PC-3 (cell line): ENCODE measurements around the gene ASCL2. TPM values are rescaled to one million over a fixed set of nuclear protein-coding genes. Genes with fewer than 3 reads are reported as not detected.

Experiments
- ATAC-seq: fragments of 200-7000 bp; cut with Tn5 transposase; 2 replicates; pipeline ENCODE4 v1.9.1; 2020; ENCODE audit warnings: mild to moderate bottlenecking, moderate library complexity
- Bru-seq: library from RNA; stranded (reverse); fragments of 400-500 nt; gene quantifications from one replicate; lab custom pipeline; 2021; lab: Mats Ljungman, UMichigan
- BruChase-seq, 2 experiments: library from RNA; stranded (reverse); fragments of 400-500 nt; gene quantifications; one replicate each; lab custom pipeline; 2021; lab: Mats Ljungman, UMichigan
- BruUV-seq: library from RNA; stranded (reverse); fragments of 400-500 nt; replicated peaks from 2 replicates; lab custom pipeline; 2021; lab: Mats Ljungman, UMichigan
- CTCF ChIA-PET: fragments of 300-600 bp; sonication (Branson Sonifier 250); formaldehyde crosslinking; loops from one replicate; lab custom pipeline; 2022; ENCODE audit warnings: antibody characterized with exemption; lab: Charles Lee
- POLR2A ChIA-PET: fragments of 300-600 bp; sonication (Branson Sonifier 250); formaldehyde crosslinking; loops from one replicate; lab custom pipeline; 2022; ENCODE audit warnings: antibody characterized with exemption; ENCODE audit not compliant: unreplicated experiment; lab: Charles Lee
- DNase-seq: peaks from one replicate; pipeline ENCODE4 v3.0.0-alpha.2; 2015
- H2AFZ ChIP-seq: fragments of 300-600 bp; sonication (generic); 2 replicates; pipeline ENCODE4 v1.6.0; 2016; ENCODE audit warnings: antibody characterized with exemption, low read length
- H3F3A ChIP-seq: fragments of 300-600 bp; sonication (generic); one replicate; pipeline ENCODE4 v1.6.0; 2017; ENCODE audit warnings: antibody characterized with exemption, low read length, control low read depth, mild to moderate bottlenecking; ENCODE audit not compliant: unreplicated experiment
- H3K27ac ChIP-seq: fragments of 300-600 bp; sonication (generic); 2 replicates; pipeline ENCODE4 v1.5.1; 2016; ENCODE audit warnings: mild to moderate bottlenecking, low read length
- H3K27me3 ChIP-seq: fragments of 300-600 bp; sonication (generic); 2 replicates; pipeline ENCODE4 v1.6.1; 2016; ENCODE audit warnings: low read length, mixed read lengths
- H3K36me3 ChIP-seq: fragments of 300-600 bp; sonication (generic); 2 replicates; pipeline ENCODE4 v1.6.1; 2016; ENCODE audit warnings: low read depth, mixed run types, low read length, mixed read lengths
- H3K4me1 ChIP-seq: fragments of 300-600 bp; sonication (generic); 2 replicates; pipeline ENCODE4 v1.5.1; 2016; ENCODE audit warnings: low read length; ENCODE audit not compliant: insufficient read depth
- H3K4me2 ChIP-seq: fragments of 300-600 bp; sonication (generic); 2 replicates; pipeline ENCODE4 v1.6.0; 2016; ENCODE audit warnings: low read length
- H3K4me3 ChIP-seq: fragments of 300-600 bp; sonication (generic); 2 replicates; pipeline ENCODE4 v1.5.1; 2016; ENCODE audit warnings: mild to moderate bottlenecking, low read length, mixed read lengths
- H3K79me2 ChIP-seq: fragments of 300-600 bp; sonication (generic); 2 replicates; pipeline ENCODE4 v1.6.1; 2017; ENCODE audit warnings: low read length, mixed read lengths
- H3K9ac ChIP-seq: fragments of 300-600 bp; sonication (generic); 2 replicates; pipeline ENCODE4 v1.6.0; 2016; ENCODE audit warnings: mild to moderate bottlenecking, low read length
- H3K9me2 ChIP-seq: fragments of 300-600 bp; sonication (generic); replicated peaks from 2 replicates; pipeline ENCODE4 v1.6.1; 2016; ENCODE audit warnings: mixed run types, low read length, mixed read lengths
- H3K9me3 ChIP-seq: fragments of 300-600 bp; sonication (generic); 2 replicates; pipeline ENCODE4 v1.6.1; 2016; ENCODE audit warnings: low read length, mixed read lengths
- H4K20me1 ChIP-seq: fragments of 300-600 bp; sonication (generic); 2 replicates; pipeline ENCODE4 v1.6.1; 2016; ENCODE audit warnings: low read length, mixed read lengths
- EZH2 ChIP-seq: fragments of 300-600 bp; sonication (generic); IDR thresholded peaks from one replicate; pipeline ENCODE4 v1.6.1; 2017; ENCODE audit warnings: antibody characterized with exemption, mild to moderate bottlenecking, low read length; ENCODE audit not compliant: unreplicated experiment
- EZH2phosphoT487 ChIP-seq: fragments of 300-600 bp; sonication (generic); IDR thresholded peaks from 2 replicates; pipeline ENCODE4 v1.6.1; 2018; ENCODE audit warnings: mild to moderate bottlenecking, antibody characterized with exemption, low read length, borderline replicate concordance
- intact Hi-C: fragments of 100-400 bp; cut with micrococcal nuclease; formaldehyde crosslinking; loops from 2 replicates; pipeline ENCODE4 v1.9.0; 2023
- long read RNA-seq: library from polyadenylated mRNA; unstranded; transcript quantifications from one replicate; pipeline ENCODE4 v2.0.0, GENCODE V29; 2021; ENCODE audit not compliant: unreplicated experiment
- total RNA-seq: library from RNA; depleted of rRNA; stranded (reverse); fragments of >200 nt; gene quantifications from 2 replicates; pipeline ENCODE4 v1.2.3, GENCODE V29; 2014; rRNA removed
- TF ChIP-seq, protein P1 (sequence below): fragments of 300-600 bp; sonication (generic); conservative IDR thresholded peaks from 2 replicates; pipeline ENCODE4 v1.5.1; 2017; ENCODE audit warnings: antibody characterized with exemption, low read depth, mild to moderate bottlenecking, low read length

ASCL2 gene
- total RNA-seq: 0.58 and 1.1 TPM in 2 replicates
- percentile 16 among the genes with signal in this experiment for Bru-seq, nascent RNA
- BruChase-seq, experiment 1, labeled RNA remaining after a 6-hour chase: not detected
- BruChase-seq, experiment 2, labeled RNA remaining after a 2-hour chase: not detected
- long read RNA-seq: 0 reads

DNA sequence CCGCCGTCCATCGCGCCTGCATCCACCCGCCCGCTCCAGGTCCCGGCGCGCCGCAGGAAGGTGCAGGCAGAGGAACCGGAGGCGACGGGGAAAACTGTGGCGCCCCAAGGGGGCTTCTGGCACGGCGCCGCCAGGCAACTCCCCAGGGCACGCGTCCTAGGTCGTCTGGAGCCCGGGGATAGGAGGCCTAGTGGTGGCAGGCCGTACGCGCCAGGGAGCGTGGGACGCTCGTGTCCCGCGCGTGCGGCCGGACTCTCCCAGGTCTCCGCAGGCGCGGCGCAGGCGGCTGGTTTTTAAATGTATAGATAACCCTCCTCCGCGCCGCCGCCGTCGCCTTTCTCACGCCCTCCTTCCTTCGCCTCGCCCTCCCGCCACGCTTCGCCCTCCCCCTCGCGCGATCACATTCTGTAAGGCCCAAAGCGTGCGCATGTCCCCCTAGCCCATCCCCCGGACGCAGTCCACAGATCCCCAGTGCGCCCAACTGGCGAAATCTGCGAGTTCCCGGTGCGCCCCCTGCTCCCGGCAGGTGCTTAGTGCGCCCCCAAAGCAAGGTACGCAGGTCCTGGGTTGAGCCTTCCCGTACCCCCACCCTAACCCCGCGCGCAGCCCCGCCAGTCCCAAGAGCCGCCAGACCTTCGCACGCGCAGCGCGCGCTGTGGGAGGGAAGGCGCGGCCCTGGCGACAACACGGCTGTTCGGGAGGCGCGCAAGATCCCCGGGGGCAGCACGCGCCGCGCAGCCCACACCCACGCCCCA is at the start of gene ASCL2:
ASCL2 (minus strand) TSS at position 267 of the 755 bp plus-strand sequence; CDS start at position 11, 256 bp downstream.
- Histone ChIP-seq H3K4me2 (peak within 1 kb of the TSS; percentile 92), H3K9me2 (no peaks in the 10 kb centered on the region), H3K27ac (no peak within 1 kb of the TSS), H3K9me3 (no peaks in the 10 kb centered on the region), H3K79me2 (no peaks in the 10 kb centered on the region), H3K36me3 (no peaks in the 10 kb centered on the region), H3F3A (no peaks in the 10 kb centered on the region), H3K9ac (no peak within 1 kb of the TSS), H2AFZ (peak within 1 kb of the TSS; percentile 84), H3K4me3 (peak within 1 kb of the TSS; percentile 72), H3K27me3 (0 out of 2 replicates have a peak, but pooled peaks cover 4% of the 10 kb centered on the region), H4K20me1 (no peaks in the 10 kb centered on the region), H3K4me1 (no peaks in the 10 kb centered on the region; the same call in 1 of the 2 replicates)
- ChIA-PET POLR2A (no interaction called here), CTCF (no interaction called here)
- TF ChIP-seq EZH2phosphoT487 (no peak), EZH2 (no peak)
- TF ChIP-seq, protein P1, sequence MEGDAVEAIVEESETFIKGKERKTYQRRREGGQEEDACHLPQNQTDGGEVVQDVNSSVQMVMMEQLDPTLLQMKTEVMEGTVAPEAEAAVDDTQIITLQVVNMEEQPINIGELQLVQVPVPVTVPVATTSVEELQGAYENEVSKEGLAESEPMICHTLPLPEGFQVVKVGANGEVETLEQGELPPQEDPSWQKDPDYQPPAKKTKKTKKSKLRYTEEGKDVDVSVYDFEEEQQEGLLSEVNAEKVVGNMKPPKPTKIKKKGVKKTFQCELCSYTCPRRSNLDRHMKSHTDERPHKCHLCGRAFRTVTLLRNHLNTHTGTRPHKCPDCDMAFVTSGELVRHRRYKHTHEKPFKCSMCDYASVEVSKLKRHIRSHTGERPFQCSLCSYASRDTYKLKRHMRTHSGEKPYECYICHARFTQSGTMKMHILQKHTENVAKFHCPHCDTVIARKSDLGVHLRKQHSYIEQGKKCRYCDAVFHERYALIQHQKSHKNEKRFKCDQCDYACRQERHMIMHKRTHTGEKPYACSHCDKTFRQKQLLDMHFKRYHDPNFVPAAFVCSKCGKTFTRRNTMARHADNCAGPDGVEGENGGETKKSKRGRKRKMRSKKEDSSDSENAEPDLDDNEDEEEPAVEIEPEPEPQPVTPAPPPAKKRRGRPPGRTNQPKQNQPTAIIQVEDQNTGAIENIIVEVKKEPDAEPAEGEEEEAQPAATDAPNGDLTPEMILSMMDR: no peak
- DNase-seq (no peak), ATAC-seq (no peak)
- BruUV-seq: no TSS peak
- intact Hi-C loops: no loop called here

GRCh38 chr11:2319791-2320472 is 49.5 kb upstream of the ASCL2 start:
- Histone ChIP-seq H3K79me2 (no peaks in the 10 kb centered on the region), H4K20me1 (no peaks in the 10 kb centered on the region), H3K4me2 (no peak overlapping the region), H3K27ac (no peak overlapping the region), H3K9ac (no peak overlapping the region), H3K9me2 (no peaks in the 10 kb centered on the region), H3K27me3 (no peaks in the 10 kb centered on the region), H3K9me3 (no peaks in the 10 kb centered on the region), H3K4me3 (no peak overlapping the region), H3K4me1 (no peaks in the 10 kb centered on the region), H2AFZ (no peak overlapping the region), H3F3A (no peaks in the 10 kb centered on the region), H3K36me3 (no peaks in the 10 kb centered on the region)
- ChIA-PET CTCF (no interaction called here), POLR2A (no interaction called here)
- DNase-seq: no peak
- TF ChIP-seq EZH2: no peak
- TF ChIP-seq, protein P1: no peak
- TF ChIP-seq EZH2phosphoT487: no peak
- no TSS peak for BruUV-seq
- intact Hi-C loops: no loop called here
- no peak for ATAC-seq
